Esophagus mucosa (tissue), 1 donor: ENCODE results near the gene SNX6. TPM values are rescaled to one million over a fixed set of nuclear protein-coding genes. Genes with fewer than 3 reads are reported as not detected.
A peak's percentile ranks its signal among the peaks of the same experiment; 100 is the strongest.
"Not testable (repeated sequence)": the region's sequence is repeated elsewhere in the genome, so short reads cannot be mapped to it uniquely, and the experiment has no call there.

Experiments
- ATAC-seq: fragments of 200-7000 bp; cut with Tn5 transposase; one replicate; pipeline ENCODE4 v1.9.1; 2020
- total RNA-seq: library from RNA; stranded (reverse); gene quantifications from one replicate; pipeline ENCODE4 v1.2.4, GENCODE V29; 2023
- donor health status: DM: yes; HTN: yes; CAD: no.

The SNX6 gene
- 53.0 TPM for total RNA-seq

- peak; percentile 99 for ATAC-seq
These were observed at the start of gene SNX6 for GRCh38 chr14:34629657-34630529. TSS of gene SNX6 (minus strand) at chr14:34630148. CDS start at chr14:34630116, 32 bp downstream.

DNA sequence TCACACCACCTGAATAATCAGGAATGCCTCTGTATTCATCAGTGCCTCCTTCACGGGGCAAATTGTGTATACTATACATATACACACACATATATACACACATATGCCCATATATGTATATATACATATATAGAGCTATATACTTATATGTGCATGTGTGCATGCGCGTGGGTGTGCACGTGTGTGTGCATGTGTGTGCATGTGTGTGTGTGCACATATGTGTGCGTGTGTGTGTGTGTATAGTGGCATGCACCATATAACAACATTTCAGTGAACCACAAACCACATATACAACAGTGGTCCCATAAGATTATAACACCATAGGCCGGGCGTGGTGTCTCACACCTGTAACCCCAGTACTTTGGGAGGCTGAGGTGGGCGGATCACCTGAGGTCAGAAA, 48.8 kb upstream of the SNX6 start:
- no peak for ATAC-seq

GRCh38 chr14:34678306-34678705, 48.4 kb upstream of the SNX6 start:
- ATAC-seq: no peak

DNA sequence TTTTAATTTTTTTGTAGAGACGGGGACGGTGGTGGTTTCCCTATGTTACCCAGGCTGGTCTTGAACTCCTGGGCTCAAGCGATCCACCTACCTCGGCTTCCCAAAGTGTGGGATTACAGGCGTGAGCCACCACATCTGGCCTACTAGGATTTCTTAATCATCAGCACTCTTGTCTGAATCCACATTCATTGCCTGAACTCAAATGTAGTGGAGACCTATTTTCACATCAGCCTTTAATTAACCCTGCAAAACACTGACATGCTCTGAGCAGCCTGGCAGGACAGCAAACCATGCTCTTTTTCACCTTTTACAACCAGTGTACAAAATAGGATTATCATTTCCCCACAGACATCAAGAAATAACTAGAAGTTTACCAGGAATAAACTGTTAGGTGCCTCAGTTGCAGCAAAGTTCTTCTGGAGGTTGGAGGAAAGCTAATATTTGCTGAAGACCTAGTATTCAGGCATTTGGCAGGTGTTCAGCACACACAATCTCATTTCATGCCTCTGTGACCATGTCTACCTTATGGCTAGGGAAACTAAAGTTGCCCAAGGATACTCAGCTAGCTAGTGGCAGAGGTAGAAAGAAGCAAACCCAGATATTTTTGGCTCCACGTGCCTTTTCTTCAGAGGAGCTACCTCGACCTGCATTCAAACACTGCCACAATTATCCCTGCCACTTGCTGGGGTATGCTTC, 46.7 kb upstream of the SNX6 start:
- no peak for ATAC-seq

DNA sequence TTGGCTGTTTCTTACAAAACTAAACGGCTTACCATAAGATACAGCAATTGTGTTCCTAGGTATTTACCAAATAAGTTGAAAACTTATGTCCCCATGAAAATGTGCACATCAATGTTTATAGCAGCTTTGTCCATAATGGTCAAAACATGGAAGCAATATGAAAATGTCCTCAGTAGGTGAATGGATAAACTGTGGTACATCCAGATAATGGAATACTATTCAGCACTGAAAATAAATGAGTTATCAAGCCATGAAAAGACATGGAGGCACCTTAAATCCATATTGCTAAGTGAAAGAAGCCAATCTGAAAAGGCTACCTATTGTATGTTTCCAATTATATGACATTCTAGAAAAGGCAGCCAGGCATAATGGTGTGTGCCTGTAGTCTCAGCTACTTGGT, 43.8 kb upstream of the SNX6 start:
- no peak for ATAC-seq

- no peak for ATAC-seq
These were observed 41.8 kb upstream of the SNX6 start for GRCh38 chr14:34671716-34672115.

DNA sequence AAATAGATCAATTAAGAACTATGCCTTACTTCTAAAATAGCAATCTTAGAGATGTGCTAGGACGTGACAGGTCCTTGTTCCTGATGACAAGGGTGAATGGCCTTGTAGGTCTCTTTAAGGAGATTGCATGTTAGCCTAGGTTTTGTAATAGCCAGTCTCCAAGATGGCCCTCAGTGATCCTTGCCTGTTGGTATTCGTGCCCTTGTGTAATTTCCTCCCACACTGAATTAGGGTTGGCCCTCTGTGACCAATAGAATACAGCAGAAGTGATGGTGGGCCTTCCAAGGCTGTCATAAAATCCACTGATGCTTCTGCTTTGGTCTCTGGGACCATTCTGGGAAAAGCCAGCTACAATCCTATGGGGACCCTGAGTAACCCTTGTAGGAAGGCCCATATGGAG, 38.2 kb upstream of the SNX6 start:
- ATAC-seq: no peak

DNA sequence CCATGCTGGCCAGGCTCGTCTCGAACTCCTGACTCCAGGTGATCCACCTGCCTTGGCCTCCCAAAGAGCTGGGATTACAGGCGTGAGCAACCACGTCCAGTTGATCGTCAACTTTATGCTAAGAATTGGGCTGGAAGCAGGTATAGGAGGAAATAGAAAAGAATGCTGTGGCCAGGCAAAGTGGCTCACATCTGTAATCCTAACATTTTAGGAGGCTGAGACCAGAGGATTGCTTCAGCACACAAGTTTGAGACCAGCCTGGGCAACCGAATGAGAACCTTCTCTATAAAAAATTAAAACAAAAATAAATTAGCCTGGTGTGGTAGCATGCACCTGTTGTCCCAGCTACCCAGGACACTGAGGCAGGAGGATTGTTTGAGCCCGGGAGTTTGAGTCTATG, 37.1 kb upstream of the SNX6 start:
- ATAC-seq: no peak

DNA sequence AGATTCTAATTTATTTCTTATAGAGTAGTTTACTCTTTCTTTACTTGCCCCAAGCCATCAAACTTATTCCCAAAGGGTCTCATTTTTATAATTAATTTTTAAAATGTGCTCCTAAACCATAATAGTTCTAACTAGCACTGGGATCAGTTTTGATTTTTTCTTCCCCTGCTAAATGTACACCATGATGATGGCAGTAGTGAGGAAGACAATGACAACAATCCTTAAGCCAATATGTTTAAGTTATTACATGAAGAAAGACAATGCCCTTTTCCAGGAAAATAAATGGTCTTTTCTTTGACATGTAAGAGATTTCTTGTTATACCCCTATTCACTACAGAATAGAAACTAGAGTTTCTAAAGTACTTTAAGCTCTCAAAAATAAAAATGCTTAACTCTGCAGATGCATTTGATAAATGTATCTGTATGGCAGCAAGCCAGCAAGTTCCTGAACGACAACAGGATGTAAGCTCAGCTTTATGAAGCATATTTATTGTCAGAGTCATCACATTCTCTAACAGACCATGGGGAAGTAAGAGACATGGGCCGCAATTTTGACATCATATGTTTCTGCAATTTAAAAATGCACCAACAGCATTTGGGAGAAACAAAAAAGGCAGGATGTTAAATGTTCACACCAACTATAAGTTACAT, 36.0 kb upstream of the SNX6 start:
- ATAC-seq: no peak

DNA sequence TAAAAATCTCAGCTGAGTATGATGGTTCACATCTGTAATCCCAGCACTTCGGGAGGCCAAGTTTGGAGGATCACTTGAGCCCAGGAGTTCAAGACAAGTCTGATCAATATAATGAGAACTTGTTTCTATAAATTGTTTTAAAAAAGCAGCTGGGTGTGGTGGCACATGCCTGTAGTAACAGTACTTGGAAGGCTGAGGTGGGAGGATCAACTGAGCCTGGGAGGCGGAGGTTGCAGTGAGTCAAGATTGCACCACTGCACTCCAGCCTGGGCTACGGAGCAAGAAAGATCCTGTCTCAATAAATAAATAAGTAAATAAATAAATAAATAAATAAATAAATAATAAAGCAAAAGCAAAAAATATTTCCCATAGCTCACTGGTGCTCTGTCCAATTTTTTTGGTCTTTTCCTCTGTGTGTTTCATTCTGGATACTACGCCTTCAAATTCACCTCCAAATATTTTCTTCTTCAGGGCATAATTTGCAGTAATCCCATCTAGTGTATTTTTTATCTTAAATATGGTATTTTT, 32.7 kb upstream of the SNX6 start:
- no peak for ATAC-seq

- ATAC-seq: no peak
These were observed 30.8 kb upstream of the SNX6 start for GRCh38 chr14:34660796-34661195.

DNA sequence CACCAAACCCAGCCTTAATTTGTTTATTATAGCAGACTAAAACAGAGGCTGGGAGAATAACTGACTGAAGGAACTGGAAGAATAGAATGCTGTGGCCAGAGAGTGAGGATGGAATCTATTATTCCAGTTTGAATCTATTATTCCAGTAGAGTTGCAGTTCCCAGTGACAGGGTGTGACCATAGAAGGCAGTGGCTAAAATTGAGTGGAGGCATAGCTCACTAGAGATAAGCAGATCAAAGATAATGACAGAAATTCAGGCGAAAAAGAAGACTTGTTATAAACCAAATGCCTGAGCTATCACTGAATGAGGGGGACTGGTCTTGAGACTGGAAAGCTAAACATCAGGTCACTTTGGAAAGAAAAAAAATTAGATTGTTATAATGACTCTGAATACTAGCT, 26.0 kb upstream of the SNX6 start:
- ATAC-seq: no peak

DNA sequence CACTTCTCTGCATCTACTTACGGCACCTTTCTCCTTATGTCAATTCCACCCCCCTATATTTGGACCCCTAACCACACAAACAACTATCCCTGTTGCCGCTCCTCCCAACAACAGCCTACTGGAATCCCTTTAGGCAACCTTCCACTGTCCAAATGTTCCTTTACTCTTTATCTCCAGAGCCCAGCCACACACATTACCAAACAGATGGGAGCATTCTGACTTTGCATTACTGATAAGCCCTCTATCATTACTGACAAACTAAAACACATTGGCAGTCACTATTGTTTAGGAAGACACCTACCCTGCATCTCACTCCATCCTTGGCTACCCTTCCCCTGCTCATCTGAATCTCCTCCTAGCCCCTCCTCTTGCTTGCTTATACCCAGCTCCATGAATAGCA, 23.1 kb upstream of the SNX6 start:
- not testable (repeated sequence) for ATAC-seq

- not testable (repeated sequence) for ATAC-seq
These were observed 22.4 kb upstream of the SNX6 start for GRCh38 chr14:34652348-34652747.

- peak; percentile 62 for ATAC-seq
These were observed 21.0 kb upstream of the SNX6 start for GRCh38 chr14:34650786-34651584.

DNA sequence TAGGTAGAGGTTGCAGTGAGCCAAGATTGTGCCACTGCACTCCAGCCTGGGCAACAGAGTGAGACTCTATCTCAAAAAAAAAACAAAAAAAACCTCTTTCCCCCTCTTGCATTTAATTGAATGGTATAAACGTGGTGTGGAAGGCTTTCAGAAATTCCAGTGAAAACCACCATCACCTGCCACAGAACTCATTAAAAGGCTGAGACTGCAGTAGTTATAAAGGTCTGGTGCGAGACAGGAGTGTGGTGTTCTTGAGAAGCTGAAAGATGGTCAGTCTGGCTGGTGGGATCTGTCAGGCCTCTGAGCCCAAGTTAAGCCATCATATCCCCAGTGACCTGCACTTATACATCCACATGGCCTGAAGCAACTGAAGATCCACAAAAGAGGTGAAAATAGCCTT, 20.1 kb upstream of the SNX6 start:
- not testable (repeated sequence) for ATAC-seq

- no peak for ATAC-seq
These were observed 19.4 kb upstream of the SNX6 start for GRCh38 chr14:34649344-34649743.

GRCh38 chr14:34646570-34647255, 16.8 kb upstream of the SNX6 start:
- no peak for ATAC-seq

DNA sequence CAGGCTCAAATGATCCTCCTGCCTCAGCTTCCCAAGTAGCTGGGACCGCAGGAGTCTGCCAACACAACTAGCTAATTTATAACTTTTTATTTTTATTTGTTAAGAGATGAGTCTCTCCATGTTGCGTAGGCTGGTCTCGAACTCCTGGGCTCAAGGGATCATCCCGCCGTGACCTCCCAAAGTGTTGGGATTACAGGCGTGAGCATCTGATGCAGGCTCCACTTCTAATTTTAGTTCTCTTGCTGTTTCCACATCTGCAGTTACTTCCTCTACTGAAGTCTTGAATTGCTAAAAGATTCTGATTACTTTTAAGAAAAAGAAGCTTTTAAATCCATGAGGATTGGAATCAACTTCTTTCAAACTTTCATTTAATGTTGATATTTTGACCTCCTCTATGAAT, 13.4 kb upstream of the SNX6 start:
- ATAC-seq: no peak

DNA sequence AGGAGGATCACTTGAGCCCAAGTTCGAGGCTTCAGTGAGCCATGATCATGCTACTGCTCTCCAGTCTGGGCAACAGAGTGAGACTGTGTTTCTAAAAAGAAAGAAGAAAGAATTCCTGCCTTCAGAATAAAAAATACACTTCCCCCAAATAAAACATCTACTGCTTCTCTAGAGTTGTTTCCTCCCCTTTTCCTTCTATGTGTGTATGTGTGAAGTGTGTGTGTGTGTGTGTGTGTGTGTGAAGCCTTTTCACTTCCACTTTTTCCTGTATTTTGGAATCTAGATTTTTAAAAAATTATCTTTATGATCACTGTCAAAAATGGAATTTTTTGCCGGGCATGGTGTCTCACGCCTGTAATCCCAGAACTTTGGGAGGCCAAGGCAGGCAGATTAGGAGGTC, 12.6 kb upstream of the SNX6 start:
- no peak for ATAC-seq

DNA sequence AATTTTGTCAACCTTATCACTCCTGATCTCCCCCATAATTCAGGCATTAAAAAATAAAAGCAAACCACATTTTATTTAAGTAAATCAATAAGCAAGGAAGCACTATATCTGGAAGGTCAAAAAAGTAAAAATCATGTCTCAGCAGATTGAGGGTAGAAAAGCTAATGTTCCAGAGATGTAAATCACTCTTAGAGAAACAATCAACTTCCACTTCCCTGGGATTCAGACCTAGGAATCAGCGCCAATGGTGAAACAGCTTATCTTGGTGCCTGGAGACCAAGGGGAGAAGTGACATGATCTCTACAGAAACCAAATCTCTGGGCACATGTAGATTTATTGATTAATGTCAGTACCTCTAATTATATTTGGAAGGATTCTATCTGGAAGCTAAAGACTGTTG, 10.9 kb upstream of the SNX6 start:
- ATAC-seq: no peak

DNA sequence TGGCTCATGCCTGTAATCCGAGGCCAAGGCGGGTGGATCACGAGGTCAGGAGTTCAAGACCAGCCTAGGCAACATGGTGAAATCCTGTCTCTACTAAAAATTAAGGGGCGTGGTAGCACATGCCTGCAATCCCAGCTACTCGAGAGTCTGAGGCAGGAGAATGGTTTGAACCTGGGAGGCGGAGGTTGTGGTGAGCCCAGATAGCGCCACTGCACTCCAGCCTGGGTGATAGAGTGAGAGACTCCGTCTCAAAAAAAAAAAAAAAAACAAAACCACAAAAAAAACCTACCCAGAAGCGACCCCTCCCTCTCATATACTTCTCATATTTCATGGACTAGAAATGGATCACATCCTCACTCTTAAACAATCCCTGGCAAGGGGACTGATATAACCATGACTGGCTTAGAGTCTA, 4.4 kb upstream of the SNX6 start:
- ATAC-seq: not testable (repeated sequence)
